HG02588 (cell line): ENCODE data around the gene GABBR2.
"Not testable (repeated sequence)": the region's sequence is repeated elsewhere in the genome, so short reads cannot be mapped to it uniquely, and the experiment has no call there.

Experiments
- ATAC-seq: cut with Tn5 transposase; IDR thresholded peaks from one replicate; pipeline ENCODE4 v1.9.1; 2021; ENCODE audit warnings: mild to moderate bottlenecking, moderate library complexity; ENCODE audit not compliant: unreplicated experiment

GABBR2 gene

GRCh38 chr9:98520221-98520960 lies 188.3 kb downstream of the GABBR2 start:
- ATAC-seq, result no peak

DNA sequence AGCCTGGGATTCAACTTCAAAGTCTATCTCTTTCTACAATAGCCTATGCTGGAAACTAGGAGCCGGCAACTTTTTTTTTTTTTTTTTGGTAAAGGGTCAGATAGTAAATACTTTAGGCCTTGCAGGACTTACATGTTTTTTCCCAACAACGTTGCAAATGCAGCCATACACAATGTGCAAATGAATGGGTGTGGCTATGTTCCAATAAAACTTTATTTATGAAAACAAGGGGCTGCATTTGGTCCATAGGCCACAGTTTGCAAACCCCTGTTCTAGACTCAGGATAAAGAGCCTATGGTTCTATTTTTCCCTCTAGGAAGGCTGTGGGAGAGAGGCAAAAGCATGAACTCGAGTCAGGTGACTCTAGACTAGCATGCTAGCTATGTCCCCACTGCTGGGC lies 189.1 kb downstream of the GABBR2 start:
- ATAC-seq, result no peak

DNA sequence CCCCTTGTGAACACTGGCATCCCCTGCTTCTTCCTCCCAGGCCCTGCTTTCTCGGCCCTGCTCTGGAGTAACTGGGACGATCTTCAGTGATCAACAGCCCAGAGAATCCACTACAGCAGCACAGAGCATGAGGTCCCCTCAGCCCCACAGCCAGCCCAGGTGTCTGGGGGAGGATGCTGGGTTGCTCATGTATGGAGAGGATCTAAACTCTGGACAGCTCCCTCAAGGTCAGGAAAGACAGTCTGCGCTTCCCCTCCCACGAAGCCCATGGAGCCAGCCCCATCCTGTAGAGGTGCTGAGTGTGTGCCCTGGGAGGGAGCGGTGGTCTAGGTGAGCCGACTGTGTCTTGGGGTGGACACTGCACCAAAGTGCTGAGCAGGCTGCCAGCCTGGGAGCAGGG lies 190.2 kb downstream of the GABBR2 start:
- no peak for ATAC-seq

- ATAC-seq, result no peak
These were observed 191.0 kb downstream of the GABBR2 start for GRCh38 chr9:98517761-98518160.

DNA sequence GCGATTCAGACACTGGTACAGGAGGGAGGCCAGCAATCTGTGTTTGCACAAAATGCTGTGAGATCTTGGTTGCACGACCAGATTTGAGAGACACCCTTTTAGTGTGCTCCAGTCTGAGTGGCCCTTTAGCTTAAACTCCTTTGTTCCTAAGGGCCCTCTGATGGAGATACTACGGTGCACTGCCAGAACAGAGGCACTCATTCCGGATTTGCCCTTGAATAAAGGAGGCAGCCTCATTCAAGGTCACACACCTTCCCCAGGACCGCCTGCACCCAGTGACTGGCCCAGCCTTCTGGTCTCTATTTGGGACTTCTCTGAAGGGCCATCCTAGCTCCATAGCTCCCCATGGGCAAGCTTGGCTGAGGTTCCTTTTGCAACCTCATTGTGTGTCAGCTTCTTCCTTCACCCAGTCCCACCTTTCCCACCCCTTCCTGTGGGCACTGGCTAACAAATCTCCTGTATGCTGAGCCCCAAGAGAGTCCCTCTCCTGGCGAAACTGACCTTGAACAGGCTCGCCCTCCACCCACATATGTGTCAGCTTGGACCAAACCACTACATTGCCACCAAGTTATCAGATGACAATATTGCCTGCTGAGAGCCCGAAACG lies 191.7 kb downstream of the GABBR2 start:
- ATAC-seq, result no peak

DNA sequence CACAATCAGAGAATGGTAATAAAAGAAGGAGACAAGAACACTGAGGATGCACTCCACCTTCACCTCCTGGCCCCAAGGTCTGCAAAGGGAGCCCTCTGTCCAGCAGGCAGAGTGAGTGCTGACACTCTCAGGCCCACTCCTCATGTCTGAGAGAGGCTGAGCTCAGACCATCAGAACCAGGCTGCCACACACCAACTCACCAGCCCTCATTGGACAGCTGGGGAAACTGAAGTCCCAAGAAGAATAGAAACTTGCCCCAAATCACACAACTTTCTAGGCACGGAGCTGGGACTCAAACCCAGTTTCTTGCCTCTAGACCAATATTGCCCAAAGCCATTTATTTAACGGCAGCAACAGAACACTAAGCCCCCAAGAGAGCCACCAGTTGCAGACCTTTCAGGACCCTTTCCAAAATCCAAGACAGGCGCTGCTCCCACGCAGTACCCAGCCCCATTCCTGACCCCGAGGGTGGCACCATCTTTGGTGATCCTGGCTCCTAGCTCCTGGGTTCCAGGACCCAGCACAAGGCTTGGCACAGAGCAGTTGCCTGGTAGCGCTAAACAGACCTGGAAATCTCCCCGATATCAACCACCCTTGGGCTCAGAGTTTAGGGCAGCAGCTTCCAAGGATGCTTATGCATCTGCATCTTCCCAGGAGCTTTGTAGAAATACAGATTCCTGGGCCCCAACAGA lies 192.4 kb downstream of the GABBR2 start:
- ATAC-seq, result no peak

GRCh38 chr9:98515506-98516204 lies 193.1 kb downstream of the GABBR2 start:
- ATAC-seq, result no peak

DNA sequence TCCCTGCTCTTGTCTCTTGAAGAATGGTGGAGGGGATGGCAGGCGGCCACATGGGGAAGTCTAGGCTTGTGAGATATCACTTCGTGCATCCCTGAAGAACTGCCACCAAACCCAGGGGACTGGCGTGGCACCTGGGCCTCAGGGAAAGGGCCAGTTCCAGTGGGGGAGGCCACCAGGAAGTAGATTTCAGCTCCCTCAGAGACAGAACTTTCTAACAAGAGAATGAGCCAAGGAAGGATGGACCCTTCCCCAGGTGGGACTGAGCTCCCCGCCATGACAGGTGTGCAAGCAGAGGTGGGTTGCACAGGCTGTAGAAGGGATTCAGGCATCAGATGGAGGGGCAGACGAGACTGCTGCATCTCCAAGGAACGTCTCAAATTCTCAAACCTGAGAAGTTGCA lies 193.9 kb downstream of the GABBR2 start:
- ATAC-seq, result no peak

DNA sequence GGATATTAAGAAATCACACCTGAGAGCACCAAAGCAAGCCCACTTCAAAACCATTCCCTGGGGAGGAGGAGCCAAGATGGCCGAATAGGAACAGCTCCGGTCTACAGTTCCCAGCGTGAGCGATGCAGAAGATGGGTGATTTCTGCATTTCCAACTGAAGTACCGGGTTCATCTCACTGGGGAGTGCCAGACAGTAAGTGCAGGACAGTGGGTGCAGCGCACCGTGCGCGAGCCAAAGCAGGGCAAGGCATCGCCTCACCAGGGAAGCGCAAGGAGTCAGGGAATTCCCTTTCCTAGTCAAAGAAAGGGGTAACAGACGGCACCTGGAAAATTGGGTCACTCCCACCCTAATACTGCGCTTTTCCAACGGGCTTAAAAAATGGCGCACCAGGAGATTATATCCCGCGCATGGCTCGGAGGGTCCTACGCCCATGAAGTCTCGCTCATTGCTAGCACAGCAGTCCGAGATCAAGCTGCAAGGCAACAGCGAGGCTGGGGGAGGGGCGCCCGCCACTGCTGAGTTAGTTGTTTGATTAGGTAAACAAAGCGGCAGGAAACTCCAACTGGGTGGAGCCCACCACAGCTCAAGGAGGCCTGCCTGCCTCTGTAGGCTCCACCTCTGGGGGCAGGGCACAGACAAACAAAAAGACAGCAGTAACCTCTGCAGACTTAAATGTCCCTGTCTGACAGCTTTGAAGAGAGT lies 200.4 kb downstream of the GABBR2 start:
- not testable (repeated sequence) for ATAC-seq

GRCh38 chr9:98506422-98507054 lies 202.2 kb downstream of the GABBR2 start:
- no peak for ATAC-seq

GRCh38 chr9:98504298-98505282 lies 204.1 kb downstream of the GABBR2 start:
- no peak for ATAC-seq

DNA sequence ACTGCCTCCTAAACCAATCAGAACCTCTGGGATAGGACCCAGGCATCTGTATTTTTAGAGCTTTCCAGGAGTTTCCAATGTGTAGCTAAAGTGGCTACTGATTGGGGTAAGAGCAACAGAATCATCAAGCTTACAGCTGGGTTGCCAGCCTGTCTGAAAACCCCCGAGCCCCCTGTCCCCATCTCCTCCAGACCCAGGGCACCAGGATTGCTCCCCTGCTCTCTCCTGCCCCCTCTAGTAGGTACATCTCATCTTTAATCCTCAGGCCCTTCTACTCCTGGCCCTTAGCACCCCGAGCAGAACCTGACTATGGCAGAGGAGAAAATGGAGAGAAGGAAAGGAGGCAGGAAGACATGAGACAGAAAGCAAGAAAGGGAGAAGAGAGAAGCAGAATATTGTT lies 204.9 kb downstream of the GABBR2 start:
- no peak for ATAC-seq

- no peak for ATAC-seq
These were observed 205.8 kb downstream of the GABBR2 start for GRCh38 chr9:98502976-98503325.

DNA sequence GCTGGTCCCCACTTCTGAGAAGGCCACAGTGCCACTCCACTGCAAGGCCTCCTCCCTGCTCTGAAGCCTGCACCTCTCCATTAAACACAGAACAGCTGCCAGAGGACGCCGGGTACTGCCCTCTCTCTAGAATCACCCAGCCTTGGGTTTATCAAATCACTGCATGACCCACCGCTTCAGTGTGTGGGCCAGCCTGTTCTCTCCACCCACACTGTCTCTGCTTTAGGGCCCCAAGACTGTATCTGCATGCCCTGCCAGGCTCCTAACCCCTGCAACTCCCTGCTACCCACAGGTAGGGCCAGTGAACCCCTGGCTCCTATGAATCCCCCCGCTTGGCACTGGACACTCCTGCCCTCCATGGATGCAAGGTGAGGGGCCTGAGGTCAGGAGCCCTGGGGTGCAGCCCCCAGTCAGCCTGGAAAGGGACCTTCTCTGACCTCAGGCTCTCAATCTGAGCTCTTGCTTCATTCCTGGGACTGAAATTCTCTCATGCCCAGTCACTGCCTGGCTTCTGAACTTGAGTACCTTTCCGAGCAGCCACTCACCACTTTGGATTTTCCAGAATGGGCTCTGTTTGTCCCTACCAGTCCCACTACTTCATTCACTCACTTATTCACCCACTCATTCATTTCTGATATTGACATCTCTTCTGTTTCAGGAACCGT lies 206.3 kb downstream of the GABBR2 start:
- ATAC-seq, result no peak

DNA sequence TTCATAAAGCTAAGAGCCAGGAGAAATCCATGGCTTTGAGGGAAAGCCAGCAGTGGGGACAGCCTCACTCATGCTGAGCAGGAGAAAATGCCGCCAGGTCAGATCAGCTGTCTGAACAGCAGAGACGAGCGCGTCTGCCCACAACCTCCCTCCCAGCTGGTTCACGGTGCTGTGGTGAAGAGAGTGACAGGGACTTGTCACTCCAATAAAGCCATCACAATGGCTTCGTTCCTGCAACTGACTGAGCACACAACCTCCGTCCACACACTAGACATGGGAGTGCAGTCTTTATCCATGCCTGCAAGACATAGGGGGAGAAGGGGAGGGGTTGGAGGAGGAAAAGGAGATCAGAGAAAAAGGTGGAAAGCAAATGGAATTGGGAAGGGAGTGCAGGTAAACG lies 206.9 kb downstream of the GABBR2 start:
- no peak for ATAC-seq

GRCh38 chr9:98501259-98501658 lies 207.5 kb downstream of the GABBR2 start:
- not testable (repeated sequence) for ATAC-seq

GRCh38 chr9:98500337-98500919 lies 208.3 kb downstream of the GABBR2 start:
- no peak for ATAC-seq

GRCh38 chr9:98495530-98495929 lies 213.2 kb downstream of the GABBR2 start:
- ATAC-seq, result no peak
